ENCODE data around the gene SSRP1.

DNA sequence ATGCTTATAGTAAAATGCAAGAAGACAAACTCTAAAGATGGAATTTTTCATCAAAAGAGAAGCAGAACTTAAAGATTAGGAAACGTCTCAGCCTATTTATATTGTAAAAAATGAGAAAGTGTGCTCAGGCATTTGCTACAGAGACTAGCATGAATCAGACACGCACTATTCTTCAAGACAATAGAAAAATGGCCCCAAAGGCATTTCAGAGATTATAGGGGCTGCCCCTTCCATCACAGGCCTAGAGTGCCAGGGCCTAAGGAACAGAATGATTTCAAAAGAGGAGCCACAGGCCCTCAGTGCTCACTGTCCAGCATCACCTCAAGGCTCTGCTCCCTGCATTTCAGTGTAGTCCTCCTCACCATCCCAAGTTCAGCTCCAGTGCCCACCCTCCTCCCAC, 38.5 kb downstream of the SSRP1 start:
- TF ChIP-seq GATA2 (IDR thresholded peaks at IDR 0.05; ENCODE audit: low read depth, low read length) (no peak), GATA3 (IDR thresholded peaks at IDR 0.05; ENCODE audit: low read depth, low read length) (no peak)
